ENCODE results near the gene PARVA.

DNA sequence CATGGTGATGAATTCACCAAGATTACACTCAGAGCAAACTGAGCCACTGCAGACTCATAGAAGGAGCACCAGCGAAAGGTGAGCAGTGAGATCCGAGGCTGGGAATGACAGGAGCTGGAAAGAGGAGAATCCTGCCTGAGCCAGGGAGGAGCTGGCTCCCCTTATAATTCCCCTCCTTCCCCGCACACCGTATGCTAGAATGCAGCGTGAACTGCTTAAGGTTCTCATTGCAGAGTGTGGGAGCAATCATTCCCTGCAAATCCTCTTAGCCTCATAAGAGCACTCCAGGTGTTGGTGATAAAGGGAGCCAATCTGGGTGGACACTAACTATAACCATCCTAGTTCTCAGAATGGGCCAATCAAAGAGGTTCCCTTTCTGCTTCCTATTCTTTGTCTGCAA is 169.3 kb downstream of the PARVA start:
- TF ChIP-seq CTCF (IDR thresholded peaks at IDR 0.05) (no peak), EP300 (IDR thresholded peaks at IDR 0.05) (no peak), POLR2A (IDR thresholded peaks at IDR 0.05; ENCODE audit: low read depth) (no peak), POLR2AphosphoS5 (IDR thresholded peaks at IDR 0.05) (no peak)

All from esophagus muscularis mucosa (tissue), 4 donors.